Stimulated activated CD4-positive, alpha-beta T cell treated with anti-CD3 and anti-CD28 coated beads, Interleukin-12 subunit alpha, Interleukin-12 subunit beta, amount 100 ng/mL, for 24 hours (primary cell): ENCODE results near the gene MYLK.

ENCODE experiments used
- DNase-seq, 2 experiments: peaks; one replicate each; pipeline ENCODE4 v3.0.0-alpha.2; 2020; ENCODE audit warnings: low read depth in 2 of 2

The MYLK gene

GRCh38 chr3:123590685-123591450, 293.3 kb downstream of the MYLK start:
- DNase-seq, result no peak

- no peak for DNase-seq
Observed at GRCh38 chr3:123587401-123587800, 296.7 kb downstream of the MYLK start.

- DNase-seq, result no peak
Observed at GRCh38 chr3:123586968-123587367, 297.2 kb downstream of the MYLK start.

- DNase-seq, result peak; percentile 19 to 29
Observed at GRCh38 chr3:123586131-123586530, 298.0 kb downstream of the MYLK start.

GRCh38 chr3:123584988-123585937, 298.9 kb downstream of the MYLK start, which contains the start of gene HACD2:
HACD2 (minus strand) TSS chr3:123585053; CDS start chr3:123585027, 26 bp downstream.
- DNase-seq, result peak; percentile 88 to 93

GRCh38 chr3:123584284-123584987, 299.7 kb downstream of the MYLK start:
- peak in 1 of 2 experiments; percentile 3 for DNase-seq

- no peak for DNase-seq
Observed at GRCh38 chr3:123583561-123583960, 300.6 kb downstream of the MYLK start.

- DNase-seq, result no peak
Observed at GRCh38 chr3:123582315-123582714, 301.8 kb downstream of the MYLK start.

- peak in 1 of 2 experiments; percentile 7 for DNase-seq
Observed at GRCh38 chr3:123576122-123576521, 308.0 kb downstream of the MYLK start.

- DNase-seq, result no peak
Observed at GRCh38 chr3:123571973-123572365, 312.2 kb downstream of the MYLK start.

- no peak for DNase-seq
Observed at GRCh38 chr3:123571264-123571972, 312.7 kb downstream of the MYLK start.

GRCh38 chr3:123568875-123569274, 315.3 kb downstream of the MYLK start:
- no peak for DNase-seq

GRCh38 chr3:123568034-123568433, 316.1 kb downstream of the MYLK start:
- DNase-seq, result no peak

- DNase-seq, result no peak
Observed at GRCh38 chr3:123564056-123564455, 320.1 kb downstream of the MYLK start.

- DNase-seq, result no peak
Observed at GRCh38 chr3:123562547-123562946, 321.6 kb downstream of the MYLK start.

GRCh38 chr3:123561188-123561587, 322.9 kb downstream of the MYLK start:
- DNase-seq, result no peak
